ENCODE data around the gene FAM117A. TPM values are rescaled to one million over a fixed set of nuclear protein-coding genes. Genes with fewer than 3 reads are reported as not detected.
A peak's percentile ranks its signal among the peaks of the same experiment; 100 is the strongest.
"Not testable (repeated sequence)": the region's sequence is repeated elsewhere in the genome, so short reads cannot be mapped to it uniquely, and the experiment has no call there.

FAM117A gene
- total RNA-seq, 4 donors from 2014 or later = 8.6 to 14.6 (median 10.7) TPM

GRCh38 chr17:49762151-49762941 lies 1.6 kb downstream of the FAM117A start:
- in situ Hi-C loops (cut with MboI; ENCODE audit: low pct_ligation_motif_present in 1 of 4, low pct_unique_long_range_greater_than_20kb in 1 of 4, low sequenced_read_pairs in 3 of 4) = no loop called here
- peaks cover 3% of the 10 kb centered on the region for H3K27me3 ChIP-seq
- DNase-seq = no peak
- H3K4me3 ChIP-seq = peak overlapping the region in 1 of 4 donors; percentile 89
- 62 to 75% methylated on average over 5 to 6 of the region's 6 CpGs for WGBS, 2 donors (ENCODE audit: low coverage in 1 of 2)
- peaks cover 7 to 39% (median 9%) of the 10 kb centered on the region in 4 donors for H3K4me1 ChIP-seq
- intact Hi-C loops (cut with DNase I; ENCODE audit: low total_unique reads) = no loop called here
- no peaks in the 10 kb centered on the region for H3K9me3 ChIP-seq
- peak overlapping the region; percentile 6 to 90 (median 88) for H3K27ac ChIP-seq
- no peaks in the 10 kb centered on the region for H3K36me3 ChIP-seq
- TF ChIP-seq POLR2AphosphoS5 (IDR thresholded peaks at IDR 0.05) (no peak), POLR2A (IDR thresholded peaks at IDR 0.05) (no peak), EP300 (IDR thresholded peaks at IDR 0.05; ENCODE audit: low read depth) (no peak), CTCF (IDR thresholded peaks at IDR 0.05) (no peak)

GRCh38 chr17:49760932-49761558 lies 2.9 kb downstream of the FAM117A start:
- TF ChIP-seq POLR2A (IDR thresholded peaks at IDR 0.05) (no peak), CTCF (IDR thresholded peaks at IDR 0.05) (no peak), EP300 (IDR thresholded peaks at IDR 0.05; ENCODE audit: low read depth) (no peak), POLR2AphosphoS5 (IDR thresholded peaks at IDR 0.05) (no peak)
- H3K4me1 ChIP-seq = peaks cover 7 to 42% (median 9%) of the 10 kb centered on the region in 4 donors

DNA sequence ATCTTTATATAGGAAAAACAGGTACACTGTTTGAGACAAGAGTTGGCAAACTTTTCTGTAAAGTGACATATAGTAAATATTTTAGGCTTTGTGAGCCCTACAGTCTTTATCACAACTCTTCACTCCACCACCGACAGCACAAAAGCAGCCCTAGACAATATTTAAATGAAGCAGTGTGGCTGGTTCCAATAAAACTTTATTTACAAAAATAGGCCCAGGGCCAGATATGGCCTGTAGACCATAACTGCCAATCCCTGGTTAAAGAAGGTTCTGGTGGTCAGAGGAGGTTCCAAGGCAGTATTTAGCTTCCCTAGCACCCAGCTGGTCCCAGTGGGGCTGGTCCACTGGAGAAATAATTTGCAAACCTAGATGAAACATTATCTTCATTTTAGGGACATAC lies 3.6 kb downstream of the FAM117A start:
- Histone ChIP-seq H3K4me3 (no peak overlapping the region), H3K36me3 (no peaks in the 10 kb centered on the region), H3K4me1 (peaks cover 7 to 49% (median 9%) of the 10 kb centered on the region in 4 donors), H3K9me3 (no peaks in the 10 kb centered on the region), H3K27me3 (no peaks in the 10 kb centered on the region), H3K27ac (peak overlapping the region in 2 of 4 donors; percentile 89 to 90)
- intact Hi-C loops (cut with DNase I; ENCODE audit: low total_unique reads) = no loop called here
- WGBS, 2 donors (ENCODE audit: low coverage in 1 of 2) = 83 to 100% methylated on average over 1 of the region's 1 CpG
- no peak for TF ChIP-seq EP300 (IDR thresholded peaks at IDR 0.05; ENCODE audit: low read depth)
- no peak for TF ChIP-seq POLR2A (IDR thresholded peaks at IDR 0.05)
- no peak for TF ChIP-seq POLR2AphosphoS5 (IDR thresholded peaks at IDR 0.05)
- no peak for TF ChIP-seq CTCF (IDR thresholded peaks at IDR 0.05)
- in situ Hi-C loops (cut with MboI; ENCODE audit: low pct_ligation_motif_present in 1 of 4, low pct_unique_long_range_greater_than_20kb in 1 of 4, low sequenced_read_pairs in 3 of 4) = no loop called here
- DNase-seq = no peak

More at GRCh38 chr17:49760932-49761558, 2.9 kb downstream of the FAM117A start:
- DNase-seq = no peak
- Histone ChIP-seq H3K9me3 (no peaks in the 10 kb centered on the region), H3K27ac (peak overlapping the region; percentile 26 to 90 (median 88)), H3K27me3 (no peaks in the 10 kb centered on the region), H3K36me3 (no peaks in the 10 kb centered on the region), H3K4me3 (no peak overlapping the region)
- in situ Hi-C loops (cut with MboI; ENCODE audit: low pct_ligation_motif_present in 1 of 4, low pct_unique_long_range_greater_than_20kb in 1 of 4, low sequenced_read_pairs in 3 of 4) = no loop called here
- intact Hi-C loops (cut with DNase I; ENCODE audit: low total_unique reads) = no loop called here
- WGBS, 2 donors (ENCODE audit: low coverage in 1 of 2) = 52 to 58% methylated on average over 5 to 6 of the region's 6 CpGs

DNA sequence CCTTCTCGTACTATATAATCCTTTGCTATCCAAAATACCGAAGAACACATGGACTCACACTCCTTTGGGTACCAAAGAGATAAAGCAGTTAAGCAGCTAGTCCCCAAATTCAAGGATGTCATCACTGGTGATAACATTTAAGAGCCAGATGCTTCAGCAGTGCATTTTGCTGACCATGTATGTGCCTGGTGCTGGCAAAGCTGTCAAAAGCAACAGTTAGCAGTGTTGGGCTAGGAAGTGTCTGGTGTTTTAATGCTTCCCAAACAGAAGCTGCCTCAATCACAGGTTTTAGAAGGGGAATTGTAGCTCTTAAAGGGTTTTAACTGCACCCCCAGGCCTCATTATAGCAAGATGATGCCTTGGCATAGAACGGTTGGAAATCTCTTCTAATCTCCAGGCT lies 4.7 kb downstream of the FAM117A start:
- in situ Hi-C loops (cut with MboI; ENCODE audit: low pct_ligation_motif_present in 1 of 4, low pct_unique_long_range_greater_than_20kb in 1 of 4, low sequenced_read_pairs in 3 of 4) = no loop called here
- H3K27ac ChIP-seq = peak overlapping the region in 1 of 4 donors; percentile 1
- H3K4me1 ChIP-seq = peaks cover 0 to 43% (median 5%) of the 10 kb centered on the region in 4 donors
- H3K27me3 ChIP-seq = no peaks in the 10 kb centered on the region
- TF ChIP-seq POLR2AphosphoS5 (IDR thresholded peaks at IDR 0.05) = no peak
- no peak for TF ChIP-seq EP300 (IDR thresholded peaks at IDR 0.05; ENCODE audit: low read depth)
- no peak for TF ChIP-seq POLR2A (IDR thresholded peaks at IDR 0.05)
- no peak for TF ChIP-seq CTCF (IDR thresholded peaks at IDR 0.05)
- no peak overlapping the region for H3K4me3 ChIP-seq
- intact Hi-C loops (cut with DNase I; ENCODE audit: low total_unique reads) = no loop called here
- H3K36me3 ChIP-seq = no peaks in the 10 kb centered on the region
- no peaks in the 10 kb centered on the region for H3K9me3 ChIP-seq
- DNase-seq = no peak
- 82 to 93% methylated on average over 2 to 3 of the region's 3 CpGs for WGBS, 2 donors (ENCODE audit: low coverage in 1 of 2)

DNA sequence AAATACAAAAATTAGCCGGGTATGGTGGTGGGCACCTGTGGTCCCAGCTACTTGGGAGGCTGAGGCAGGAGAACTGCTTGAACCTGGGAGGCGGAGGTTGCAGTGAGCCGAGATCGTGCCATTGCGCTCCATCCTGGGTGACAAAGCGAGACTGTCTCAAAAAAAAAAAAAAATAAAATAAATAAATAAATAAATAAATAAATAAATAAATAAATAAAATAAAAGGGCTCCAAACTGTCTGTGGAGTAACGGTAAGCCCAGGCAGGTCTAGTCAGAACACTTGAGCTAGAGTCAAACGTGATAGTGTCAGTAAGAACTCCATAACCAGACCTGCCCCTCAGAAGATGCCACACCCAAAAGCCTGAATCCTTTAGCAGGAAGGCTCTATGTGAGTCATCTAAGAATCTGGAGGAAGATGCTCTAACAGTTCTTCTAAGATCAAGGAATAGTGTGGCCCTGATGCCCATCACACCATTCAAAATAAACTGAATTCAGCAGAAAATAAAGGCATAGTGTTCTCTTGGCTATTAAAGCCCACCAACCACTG lies 5.4 kb downstream of the FAM117A start:
- H3K4me3 ChIP-seq; H3K27me3 ChIP-seq; H3K9me3 ChIP-seq; DNase-seq; H3K36me3 ChIP-seq; in situ Hi-C loops (cut with MboI; ENCODE audit: low pct_ligation_motif_present in 1 of 4, low pct_unique_long_range_greater_than_20kb in 1 of 4, low sequenced_read_pairs in 3 of 4): not testable (repeated sequence)
- intact Hi-C loops (cut with DNase I; ENCODE audit: low total_unique reads) = loop anchor here (1.0 kb wide), 1 partner anchor 23 kb away; no protein-coding TSS in a partner anchor
- peak overlapping the region in 1 of 4 donors; percentile 1 for H3K27ac ChIP-seq
- WGBS, 2 donors (ENCODE audit: low coverage in 1 of 2) = 85 to 93% methylated on average over 7 to 8 of the region's 8 CpGs
- H3K4me1 ChIP-seq = peaks cover 0 to 50% (median 5%) of the 10 kb centered on the region in 4 donors
